GM13976 (cell line): Measurements from ENCODE around the gene PRKACA.

Experiments
- DNase-seq: peaks from one replicate; pipeline ENCODE4 v3.0.0; 2012; ENCODE audit warnings: low spot score
- CTCF ChIP-seq: IDR thresholded peaks from 2 replicates; pipeline ENCODE4 v1.5.1; 2012; ENCODE audit warnings: borderline replicate concordance, mild to moderate bottlenecking; ENCODE audit not compliant: insufficient read depth; ENCODE audit errors: extremely low read depth, missing control alignments, control extremely low read depth
- in situ Hi-C: fragments of 300-500 bp; cut with MboI; formaldehyde crosslinking; loops from one replicate; pipeline ENCODE4 v1.12.0; 2022; ENCODE audit warnings: low sequenced_read_pairs, mixed read lengths, inconsistent platforms; ENCODE audit not compliant: unreplicated experiment

Gene PRKACA

GRCh38 chr19:14105680-14106079 is 11.9 kb downstream of the PRKACA start:
- in situ Hi-C loops, result no loop called here
- no peak for TF ChIP-seq CTCF
- DNase-seq, result no peak

- no peak for TF ChIP-seq CTCF
- in situ Hi-C loops, result no loop called here
- no peak for DNase-seq
Measured at GRCh38 chr19:14103310-14103709, 14.3 kb downstream of the PRKACA start.

GRCh38 chr19:14102756-14103155 is 14.8 kb downstream of the PRKACA start:
- DNase-seq, result no peak
- in situ Hi-C loops, result no loop called here
- no peak for TF ChIP-seq CTCF

- in situ Hi-C loops, result no loop called here
- no peak for TF ChIP-seq CTCF
- no peak for DNase-seq
Measured at GRCh38 chr19:14102102-14102696, 15.4 kb downstream of the PRKACA start.

- in situ Hi-C loops, result no loop called here
- no peak for TF ChIP-seq CTCF
- no peak for DNase-seq
Measured at GRCh38 chr19:14101003-14101545, 16.5 kb downstream of the PRKACA start.

- in situ Hi-C loops, result no loop called here
- no peak for DNase-seq
- no peak for TF ChIP-seq CTCF
Measured at GRCh38 chr19:14097532-14098151, 19.9 kb downstream of the PRKACA start.
